SU-DHL-6 (cell line): ENCODE results near the gene ANTXR2.

Experiments used
- H2AFZ ChIP-seq: fragments of 200-600 bp; sonication (generic); 2 replicates; pipeline ENCODE4 v1.6.1; 2014; ENCODE audit warnings: low read depth, mild to moderate bottlenecking, moderate library complexity, mixed read lengths, antibody characterized with exemption, low read length; ENCODE audit not compliant: severe bottlenecking
- H3F3A ChIP-seq: fragments of 200-600 bp; shearing (Covaris generic); 2 replicates; pipeline ENCODE4 v1.6.0; 2016; ENCODE audit warnings: antibody characterized with exemption, mild to moderate bottlenecking; ENCODE audit not compliant: insufficient read depth
- H3K27ac ChIP-seq: fragments of 200-600 bp; sonication (generic); 2 replicates; pipeline ENCODE4 v1.5.1; 2016; ENCODE audit warnings: low read depth, mild to moderate bottlenecking, low read length, moderate library complexity, mixed read lengths
- H3K27me3 ChIP-seq: fragments of 200-600 bp; sonication (generic), shearing (Covaris generic); 2 replicates; pipeline ENCODE4 v1.6.0; 2014; ENCODE audit warnings: mild to moderate bottlenecking, low read length
- H3K36me3 ChIP-seq: fragments of 200-600 bp; sonication (generic); 2 replicates; pipeline ENCODE4 v1.6.1; 2014; ENCODE audit warnings: mild to moderate bottlenecking, low read length, mixed read lengths
- H3K4me2 ChIP-seq: fragments of 300-600, 200-600 bp; shearing (Covaris generic), sonication (generic); 2 replicates; pipeline ENCODE4 v1.6.0; 2014; ENCODE audit warnings: low read length, low read depth, mild to moderate bottlenecking; ENCODE audit not compliant: poor library complexity, severe bottlenecking
- H3K4me3 ChIP-seq: fragments of 200-600 bp; sonication (generic); 2 replicates; pipeline ENCODE4 v1.5.1; 2014; ENCODE audit warnings: antibody characterized with exemption, low read length, mild to moderate bottlenecking, mixed read lengths; ENCODE audit not compliant: insufficient read depth, poor library complexity, severe bottlenecking
- H3K79me2 ChIP-seq: fragments of 200-600 bp; sonication (generic); 2 replicates; pipeline ENCODE4 v1.6.1; 2014; ENCODE audit warnings: mild to moderate bottlenecking, low read length, moderate library complexity; ENCODE audit not compliant: insufficient read depth
- H3K9ac ChIP-seq: fragments of 200-600 bp; sonication (generic); 2 replicates; pipeline ENCODE4 v1.7.0; 2014; ENCODE audit warnings: mild to moderate bottlenecking, low read length
- H3K9me2 ChIP-seq: fragments of 200-600 bp; sonication (generic); replicated peaks from 2 replicates; pipeline ENCODE4 v1.6.1; 2014; ENCODE audit warnings: low read length; ENCODE audit not compliant: insufficient read depth
- H3K9me3 ChIP-seq: fragments of 200-600 bp; sonication (generic); 2 replicates; pipeline ENCODE4 v1.6.1; 2014; ENCODE audit warnings: low read length, mixed read lengths; ENCODE audit not compliant: insufficient read depth
- H4K20me1 ChIP-seq: fragments of 200-600 bp; sonication (generic); 2 replicates; pipeline ENCODE4 v1.6.1; 2014; ENCODE audit warnings: low read depth, mild to moderate bottlenecking, antibody characterized with exemption, low read length, moderate library complexity, mixed read lengths
- CTCF ChIP-seq: fragments of 200-600 bp; sonication (generic); IDR thresholded peaks from one replicate; pipeline ENCODE4 v1.5.1; 2017; ENCODE audit warnings: antibody characterized with exemption, mild to moderate bottlenecking, low read length, moderate library complexity; ENCODE audit not compliant: insufficient read depth, poor library complexity, severe bottlenecking
- EZH2phosphoT487 ChIP-seq: fragments of 200-600 bp; sonication (generic), shearing (Covaris generic); conservative IDR thresholded peaks from 2 replicates; pipeline ENCODE4 v1.6.1; 2018; ENCODE audit warnings: mild to moderate bottlenecking, antibody characterized with exemption, low read length, moderate library complexity, mixed read lengths

Gene ANTXR2

GRCh38 chr4:79948261-79948660 is 124.8 kb downstream of the ANTXR2 start:
- Histone ChIP-seq H3K9me2 (no peaks in the 10 kb centered on the region), H3K27me3 (no peaks in the 10 kb centered on the region), H3K9ac (no peak overlapping the region), H3K9me3 (no peaks in the 10 kb centered on the region), H2AFZ (no peak overlapping the region), H3K27ac (no peak overlapping the region), H4K20me1 (no peaks in the 10 kb centered on the region), H3K4me2 (no peak overlapping the region), H3K36me3 (no peaks in the 10 kb centered on the region), H3K4me3 (no peak overlapping the region), H3F3A (no peaks in the 10 kb centered on the region), H3K79me2 (no peaks in the 10 kb centered on the region)
- TF ChIP-seq EZH2phosphoT487 (no peak), CTCF (no peak)

GRCh38 chr4:79947386-79947785 is 125.6 kb downstream of the ANTXR2 start:
- no peaks in the 10 kb centered on the region for H3K79me2 ChIP-seq
- no peaks in the 10 kb centered on the region for H3K27me3 ChIP-seq
- no peaks in the 10 kb centered on the region for H3K36me3 ChIP-seq
- H3K9ac ChIP-seq = no peak overlapping the region
- TF ChIP-seq CTCF (no peak), EZH2phosphoT487 (no peak)
- H3K4me2 ChIP-seq = no peak overlapping the region
- H2AFZ ChIP-seq = no peak overlapping the region
- H3K4me3 ChIP-seq = no peak overlapping the region
- no peaks in the 10 kb centered on the region for H3K9me2 ChIP-seq
- no peaks in the 10 kb centered on the region for H4K20me1 ChIP-seq
- H3K9me3 ChIP-seq = no peaks in the 10 kb centered on the region
- H3K27ac ChIP-seq = no peak overlapping the region
- H3F3A ChIP-seq = no peaks in the 10 kb centered on the region

- H3K27ac ChIP-seq = no peak overlapping the region
- no peak overlapping the region for H3K4me2 ChIP-seq
- H3K9ac ChIP-seq = no peak overlapping the region
- no peaks in the 10 kb centered on the region for H3K36me3 ChIP-seq
- H3F3A ChIP-seq = no peaks in the 10 kb centered on the region
- no peaks in the 10 kb centered on the region for H3K9me2 ChIP-seq
- H3K27me3 ChIP-seq = no peaks in the 10 kb centered on the region
- H4K20me1 ChIP-seq = no peaks in the 10 kb centered on the region
- no peak overlapping the region for H3K4me3 ChIP-seq
- no peak for TF ChIP-seq EZH2phosphoT487
- no peak overlapping the region for H2AFZ ChIP-seq
- no peaks in the 10 kb centered on the region for H3K79me2 ChIP-seq
- no peaks in the 10 kb centered on the region for H3K9me3 ChIP-seq
These were observed 137.8 kb downstream of the ANTXR2 start for GRCh38 chr4:79935274-79935673.

GRCh38 chr4:79934660-79935059 is 138.4 kb downstream of the ANTXR2 start:
- no peaks in the 10 kb centered on the region for H3K79me2 ChIP-seq
- H3K4me2 ChIP-seq = no peak overlapping the region
- H3K9ac ChIP-seq = no peak overlapping the region
- TF ChIP-seq CTCF (no peak), EZH2phosphoT487 (no peak)
- H3K9me3 ChIP-seq = no peaks in the 10 kb centered on the region
- H3K27me3 ChIP-seq = no peaks in the 10 kb centered on the region
- H3F3A ChIP-seq = no peaks in the 10 kb centered on the region
- no peak overlapping the region for H3K27ac ChIP-seq
- no peaks in the 10 kb centered on the region for H3K36me3 ChIP-seq
- no peak overlapping the region for H3K4me3 ChIP-seq
- no peak overlapping the region for H2AFZ ChIP-seq
- no peaks in the 10 kb centered on the region for H4K20me1 ChIP-seq
- H3K9me2 ChIP-seq = no peaks in the 10 kb centered on the region
